A549 treated with AZD9567 at 1 μM for 4 hours (cell line): ENCODE measurements around the gene ARPP21. TPM values are rescaled to one million over a fixed set of nuclear protein-coding genes. Genes with fewer than 3 reads are reported as not detected.

ENCODE experiments used
- total RNA-seq: library from RNA; stranded (reverse); fragments of 200-300 nt; extraction: Qiagen RNA extraction; gene quantifications from 5 replicates; pipeline ENCODE4 v1.2.3, GENCODE V29; 2022; ENCODE audit not compliant: insufficient read depth

Gene ARPP21
- total RNA-seq = 0.12 to 0.15 TPM (median 0.13 TPM) in 4 of 5 replicates, not detected in the other

GRCh38 chr3:35639254-35640186 lies at the start of gene ARPP21:
Gene ARPP21, plus strand, starts transcription at chr3:35639525. Its CDS starts 42,227 bp downstream, at chr3:35681752.

